Hepatic stellate cell (primary cell): ENCODE measurements around the gene MACROD2.
"Not testable (repeated sequence)": the region's sequence is repeated elsewhere in the genome, so short reads cannot be mapped to it uniquely, and the experiment has no call there.

ENCODE experiments used
- DNase-seq: peaks from one replicate; pipeline ENCODE4 v3.0.0; 2011; ENCODE audit warnings: low spot score

Gene MACROD2

GRCh38 chr20:14916360-14916920 is 921.1 kb downstream of the MACROD2 start:
- no peak for DNase-seq

GRCh38 chr20:14918281-14918680 is 923.0 kb downstream of the MACROD2 start:
- no peak for DNase-seq

- no peak for DNase-seq
Observed at GRCh38 chr20:14918976-14919375, 923.7 kb downstream of the MACROD2 start.

GRCh38 chr20:14919501-14920081 is 924.3 kb downstream of the MACROD2 start:
- no peak for DNase-seq

- DNase-seq: no peak
Observed at GRCh38 chr20:14921513-14921912, 926.2 kb downstream of the MACROD2 start.

- DNase-seq: no peak
Observed at GRCh38 chr20:14922503-14923267, 927.4 kb downstream of the MACROD2 start.

GRCh38 chr20:14924433-14924832 is 929.1 kb downstream of the MACROD2 start:
- DNase-seq: no peak

GRCh38 chr20:14925300-14925699 is 930.0 kb downstream of the MACROD2 start:
- no peak for DNase-seq

- not testable (repeated sequence) for DNase-seq
Observed at GRCh38 chr20:14926436-14926835, 931.1 kb downstream of the MACROD2 start.

GRCh38 chr20:14928083-14928482 is 932.8 kb downstream of the MACROD2 start:
- no peak for DNase-seq

GRCh38 chr20:14929388-14929787 is 934.1 kb downstream of the MACROD2 start:
- no peak for DNase-seq

- DNase-seq: no peak
Observed at GRCh38 chr20:14932040-14932439, 936.7 kb downstream of the MACROD2 start.

GRCh38 chr20:14935285-14935684 is 940.0 kb downstream of the MACROD2 start:
- DNase-seq: no peak

GRCh38 chr20:14937021-14937420 is 941.7 kb downstream of the MACROD2 start:
- no peak for DNase-seq

- no peak for DNase-seq
Observed at GRCh38 chr20:14937846-14938245, 942.5 kb downstream of the MACROD2 start.

GRCh38 chr20:14947536-14947935 is 952.2 kb downstream of the MACROD2 start:
- DNase-seq: no peak

GRCh38 chr20:14947946-14948345 is 952.6 kb downstream of the MACROD2 start:
- DNase-seq: no peak

- no peak for DNase-seq
Observed at GRCh38 chr20:14948416-14948815, 953.1 kb downstream of the MACROD2 start.

GRCh38 chr20:14950633-14951032 is 955.3 kb downstream of the MACROD2 start:
- no peak for DNase-seq

- no peak for DNase-seq
Observed at GRCh38 chr20:14951105-14951504, 955.8 kb downstream of the MACROD2 start.

- no peak for DNase-seq
Observed at GRCh38 chr20:14951707-14952418, 956.5 kb downstream of the MACROD2 start.

- DNase-seq: no peak
Observed at GRCh38 chr20:14953736-14954135, 958.4 kb downstream of the MACROD2 start.

- no peak for DNase-seq
Observed at GRCh38 chr20:14955399-14955798, 960.1 kb downstream of the MACROD2 start.
